Measurements from ENCODE around the gene ARL6IP1. TPM values are rescaled to one million over a fixed set of nuclear protein-coding genes. Genes with fewer than 3 reads are reported as not detected.
A peak's percentile ranks its signal among the peaks of the same experiment; 100 is the strongest.

ARL6IP1 gene
- total and polyA plus RNA-seq, 4 donors, result 99.0 to 260 (median 184) TPM

DNA sequence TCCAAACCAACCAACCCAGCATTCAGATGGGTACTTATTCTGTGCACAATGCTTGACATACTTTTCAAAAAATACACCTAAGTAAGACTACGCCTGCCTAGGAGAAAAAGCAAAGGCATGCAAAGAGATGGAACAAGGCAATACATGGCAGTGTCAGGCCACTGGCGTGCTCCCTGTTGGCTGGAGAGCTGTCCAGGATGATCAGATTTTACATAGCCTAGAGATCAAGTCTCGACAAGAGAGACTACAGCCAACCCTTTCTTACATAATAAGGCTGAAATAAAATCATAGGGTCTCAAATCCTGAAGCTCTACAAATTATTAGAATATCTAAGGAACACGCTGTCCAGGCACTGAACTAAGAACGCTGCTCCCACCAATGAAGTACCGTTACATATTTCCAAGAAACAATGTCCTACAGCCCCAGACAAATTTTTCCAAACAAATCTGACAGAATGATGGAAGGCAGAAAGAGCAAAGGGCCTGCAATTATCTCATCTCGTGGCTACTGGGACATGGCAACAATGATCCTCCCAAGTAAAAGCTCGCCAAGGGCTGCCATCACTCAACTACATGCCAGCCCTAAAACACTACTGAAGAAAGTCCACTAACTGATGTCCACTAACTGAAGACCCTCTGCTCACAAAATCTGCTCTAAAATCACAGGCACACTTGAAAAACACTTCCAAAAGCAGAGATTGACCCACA, 16.3 kb downstream of the ARL6IP1 start:
- WGBS, result 83% methylated on average over 8 of the region's 8 CpGs
- H3K9ac ChIP-seq (ENCODE audit: low read depth in 1 of 2, low read length in 2 of 2), result no peak overlapping the region
- no peak overlapping the region for H3K4me3 ChIP-seq (ENCODE audit: low read depth in 1 of 3, low read length in 3 of 3)
- no peaks in the 10 kb centered on the region for H3K27me3 ChIP-seq (ENCODE audit: control insufficient read depth in 4 of 4, insufficient read depth in 4 of 4, low read length in 3 of 4)
- DNase-seq (ENCODE audit: low spot score), result no peak
- TF ChIP-seq FOXA1 (IDR thresholded peaks at IDR 0.05) (no peak), NR2F2 (IDR thresholded peaks at IDR 0.05) (peak; percentile 41)
- H3K4me1 ChIP-seq (ENCODE audit: control insufficient read depth in 4 of 4, insufficient read depth in 4 of 4, low read length in 3 of 4), result peaks cover 2 to 26% (median 21%) of the 10 kb centered on the region in 4 donors
- peaks cover 20 to 53% (median 37%) of the 10 kb centered on the region in 4 donors for H3K36me3 ChIP-seq (ENCODE audit: control insufficient read depth in 4 of 4, insufficient read depth in 3 of 4, low read depth in 1 of 4, low read length in 3 of 4)
- no peaks in the 10 kb centered on the region for H3K9me3 ChIP-seq (ENCODE audit: control insufficient read depth in 4 of 4, low read length in 3 of 4)
- no peak overlapping the region for H3K27ac ChIP-seq (ENCODE audit: low read depth in 1 of 2, low read length in 2 of 2)

DNA sequence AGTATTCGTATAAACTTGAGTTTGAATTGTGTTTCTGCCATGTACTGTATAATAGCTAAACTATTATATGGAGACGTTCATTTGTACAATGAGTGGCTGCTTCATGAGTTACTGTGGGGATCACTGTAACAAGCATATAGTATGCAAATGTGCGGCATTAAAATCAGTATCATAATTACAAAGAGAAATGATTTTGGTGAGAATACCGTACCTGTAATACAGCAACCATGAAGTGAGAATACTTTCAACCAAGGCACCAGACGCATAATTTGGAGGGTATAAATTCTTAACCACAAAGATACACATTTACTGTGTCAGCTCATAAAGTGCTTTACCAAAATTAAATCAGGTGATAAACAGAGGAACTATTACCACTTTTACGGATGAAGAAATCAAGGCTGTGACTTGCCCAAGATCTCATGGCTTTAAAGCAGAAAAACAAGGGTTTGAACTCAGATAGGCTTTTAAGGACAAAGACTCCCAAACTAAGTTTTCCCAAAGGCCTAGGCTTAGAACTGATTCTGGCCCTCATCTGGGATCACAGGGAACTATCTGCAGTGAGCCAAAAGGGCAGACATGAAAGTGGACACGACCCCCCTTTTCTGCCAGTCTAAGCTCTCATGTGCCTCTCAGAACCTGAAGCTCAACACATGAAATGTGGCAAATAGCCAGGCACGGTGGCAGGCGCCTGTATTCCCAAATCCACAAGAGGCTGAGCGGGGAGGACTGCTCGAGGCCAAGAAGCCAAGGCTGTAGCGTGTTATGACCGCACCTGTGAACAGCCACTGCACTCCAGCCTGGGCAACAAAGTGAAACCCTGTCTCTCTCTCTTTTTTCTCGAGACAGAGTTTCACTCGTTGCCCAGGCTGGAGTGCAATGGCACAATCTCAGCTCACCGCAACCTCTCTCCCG, 17.7 kb downstream of the ARL6IP1 start:
- Histone ChIP-seq H3K27me3 (ENCODE audit: control insufficient read depth in 4 of 4, insufficient read depth in 4 of 4, low read length in 3 of 4) (no peaks in the 10 kb centered on the region), H3K4me1 (ENCODE audit: control insufficient read depth in 4 of 4, insufficient read depth in 4 of 4, low read length in 3 of 4) (peaks cover 2 to 18% (median 16%) of the 10 kb centered on the region in 4 donors), H3K9ac (ENCODE audit: low read depth in 1 of 2, low read length in 2 of 2) (no peak overlapping the region), H3K36me3 (ENCODE audit: control insufficient read depth in 4 of 4, insufficient read depth in 3 of 4, low read depth in 1 of 4, low read length in 3 of 4) (peaks cover 20 to 53% (median 36%) of the 10 kb centered on the region in 4 donors), H3K27ac (ENCODE audit: low read depth in 1 of 2, low read length in 2 of 2) (no peak overlapping the region), H3K4me3 (ENCODE audit: low read depth in 1 of 3, low read length in 3 of 3) (no peak overlapping the region), H3K9me3 (ENCODE audit: control insufficient read depth in 4 of 4, low read length in 3 of 4) (no peaks in the 10 kb centered on the region)
- DNase-seq (ENCODE audit: low spot score), result no peak
- 92% methylated on average over 17 of the region's 17 CpGs for WGBS
- no peak for TF ChIP-seq YY1 (IDR thresholded peaks at IDR 0.05)
- TF ChIP-seq, protein P1, sequence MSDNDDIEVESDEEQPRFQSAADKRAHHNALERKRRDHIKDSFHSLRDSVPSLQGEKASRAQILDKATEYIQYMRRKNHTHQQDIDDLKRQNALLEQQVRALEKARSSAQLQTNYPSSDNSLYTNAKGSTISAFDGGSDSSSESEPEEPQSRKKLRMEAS (IDR thresholded peaks at IDR 0.05), result no peak
- no peak for TF ChIP-seq FOXA2 (IDR thresholded peaks at IDR 0.05)
- TF ChIP-seq NR2F2 (IDR thresholded peaks at IDR 0.05), result no peak
- no peak for TF ChIP-seq EGR1 (IDR thresholded peaks at IDR 0.05; ENCODE audit: low read depth in 2 of 2)
- no peak for TF ChIP-seq GABPA (IDR thresholded peaks at IDR 0.05 in 1 of 2, conservative IDR thresholded peaks at IDR 0.05 in 1 of 2)

DNA sequence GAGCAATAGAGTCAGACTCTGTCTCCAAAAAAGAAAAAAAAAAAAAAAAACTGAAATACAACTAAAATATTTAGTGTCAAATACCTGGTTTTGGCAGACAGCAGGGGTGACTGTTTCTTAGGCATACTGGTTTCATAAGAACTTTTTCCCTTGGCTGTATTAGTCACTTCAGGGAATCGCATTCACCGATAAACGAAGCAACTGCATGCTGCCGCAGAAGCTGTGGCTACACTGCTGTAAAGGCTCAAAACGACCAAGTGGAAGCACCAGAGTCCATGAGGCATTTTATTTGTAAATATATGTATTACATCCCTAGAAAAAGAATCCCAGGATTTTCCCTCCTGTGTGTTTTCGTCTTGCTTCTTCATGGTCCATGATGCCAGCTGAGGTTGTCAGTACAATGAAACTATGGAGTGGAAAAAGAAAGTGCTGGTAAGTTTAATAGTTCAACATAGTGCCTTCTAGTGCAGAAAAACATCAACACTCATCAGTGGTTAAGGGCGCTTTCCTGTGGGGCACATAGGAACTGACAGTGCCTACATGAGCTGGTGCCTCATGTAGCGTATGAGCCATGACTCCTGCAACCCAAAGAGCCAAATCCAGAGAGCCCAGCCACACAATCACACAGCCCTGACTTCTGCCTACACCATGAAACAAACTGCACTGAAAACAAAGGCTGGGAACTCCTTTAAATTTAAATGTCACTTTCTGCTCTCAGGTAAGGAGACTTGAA, 18.5 kb downstream of the ARL6IP1 start:
- Histone ChIP-seq H3K9ac (ENCODE audit: low read depth in 1 of 2, low read length in 2 of 2) (no peak overlapping the region), H3K4me1 (ENCODE audit: control insufficient read depth in 4 of 4, insufficient read depth in 4 of 4, low read length in 3 of 4) (peaks cover 0 to 14% (median 8%) of the 10 kb centered on the region in 4 donors), H3K27me3 (ENCODE audit: control insufficient read depth in 4 of 4, insufficient read depth in 4 of 4, low read length in 3 of 4) (no peaks in the 10 kb centered on the region), H3K27ac (ENCODE audit: low read depth in 1 of 2, low read length in 2 of 2) (no peak overlapping the region), H3K9me3 (ENCODE audit: control insufficient read depth in 4 of 4, low read length in 3 of 4) (no peaks in the 10 kb centered on the region), H3K36me3 (ENCODE audit: control insufficient read depth in 4 of 4, insufficient read depth in 3 of 4, low read depth in 1 of 4, low read length in 3 of 4) (peaks cover 19 to 48% (median 32%) of the 10 kb centered on the region in 4 donors), H3K4me3 (ENCODE audit: low read depth in 1 of 3, low read length in 3 of 3) (no peak overlapping the region)
- DNase-seq (ENCODE audit: low spot score), result no peak
- 93% methylated on average over 8 of the region's 8 CpGs for WGBS
- no peak for TF ChIP-seq HNF4A (conservative IDR thresholded peaks at IDR 0.05)
- TF ChIP-seq, protein P1 (IDR thresholded peaks at IDR 0.05), result no peak
- no peak for TF ChIP-seq FOXA1 (IDR thresholded peaks at IDR 0.05)
- no peak for TF ChIP-seq EGR1 (IDR thresholded peaks at IDR 0.05; ENCODE audit: low read depth in 2 of 2)
- TF ChIP-seq, protein P2, sequence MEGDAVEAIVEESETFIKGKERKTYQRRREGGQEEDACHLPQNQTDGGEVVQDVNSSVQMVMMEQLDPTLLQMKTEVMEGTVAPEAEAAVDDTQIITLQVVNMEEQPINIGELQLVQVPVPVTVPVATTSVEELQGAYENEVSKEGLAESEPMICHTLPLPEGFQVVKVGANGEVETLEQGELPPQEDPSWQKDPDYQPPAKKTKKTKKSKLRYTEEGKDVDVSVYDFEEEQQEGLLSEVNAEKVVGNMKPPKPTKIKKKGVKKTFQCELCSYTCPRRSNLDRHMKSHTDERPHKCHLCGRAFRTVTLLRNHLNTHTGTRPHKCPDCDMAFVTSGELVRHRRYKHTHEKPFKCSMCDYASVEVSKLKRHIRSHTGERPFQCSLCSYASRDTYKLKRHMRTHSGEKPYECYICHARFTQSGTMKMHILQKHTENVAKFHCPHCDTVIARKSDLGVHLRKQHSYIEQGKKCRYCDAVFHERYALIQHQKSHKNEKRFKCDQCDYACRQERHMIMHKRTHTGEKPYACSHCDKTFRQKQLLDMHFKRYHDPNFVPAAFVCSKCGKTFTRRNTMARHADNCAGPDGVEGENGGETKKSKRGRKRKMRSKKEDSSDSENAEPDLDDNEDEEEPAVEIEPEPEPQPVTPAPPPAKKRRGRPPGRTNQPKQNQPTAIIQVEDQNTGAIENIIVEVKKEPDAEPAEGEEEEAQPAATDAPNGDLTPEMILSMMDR (IDR thresholded peaks at IDR 0.05; ENCODE audit: low read depth, low read length, missing input control), result no peak
- TF ChIP-seq YY1 (IDR thresholded peaks at IDR 0.05), result no peak
- TF ChIP-seq, protein P3, sequence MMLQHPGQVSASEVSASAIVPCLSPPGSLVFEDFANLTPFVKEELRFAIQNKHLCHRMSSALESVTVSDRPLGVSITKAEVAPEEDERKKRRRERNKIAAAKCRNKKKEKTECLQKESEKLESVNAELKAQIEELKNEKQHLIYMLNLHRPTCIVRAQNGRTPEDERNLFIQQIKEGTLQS (IDR thresholded peaks at IDR 0.05), result no peak
- no peak for TF ChIP-seq RAD21 (IDR thresholded peaks at IDR 0.05)
- no peak for TF ChIP-seq FOXA2 (IDR thresholded peaks at IDR 0.05)
- no peak for TF ChIP-seq HNF4G (IDR thresholded peaks at IDR 0.05)
- no peak for TF ChIP-seq JUND (IDR thresholded peaks at IDR 0.05)
- TF ChIP-seq TAF1 (conservative IDR thresholded peaks at IDR 0.05), result no peak
- TF ChIP-seq NR2F2 (IDR thresholded peaks at IDR 0.05), result no peak
- TF ChIP-seq, protein P4, sequence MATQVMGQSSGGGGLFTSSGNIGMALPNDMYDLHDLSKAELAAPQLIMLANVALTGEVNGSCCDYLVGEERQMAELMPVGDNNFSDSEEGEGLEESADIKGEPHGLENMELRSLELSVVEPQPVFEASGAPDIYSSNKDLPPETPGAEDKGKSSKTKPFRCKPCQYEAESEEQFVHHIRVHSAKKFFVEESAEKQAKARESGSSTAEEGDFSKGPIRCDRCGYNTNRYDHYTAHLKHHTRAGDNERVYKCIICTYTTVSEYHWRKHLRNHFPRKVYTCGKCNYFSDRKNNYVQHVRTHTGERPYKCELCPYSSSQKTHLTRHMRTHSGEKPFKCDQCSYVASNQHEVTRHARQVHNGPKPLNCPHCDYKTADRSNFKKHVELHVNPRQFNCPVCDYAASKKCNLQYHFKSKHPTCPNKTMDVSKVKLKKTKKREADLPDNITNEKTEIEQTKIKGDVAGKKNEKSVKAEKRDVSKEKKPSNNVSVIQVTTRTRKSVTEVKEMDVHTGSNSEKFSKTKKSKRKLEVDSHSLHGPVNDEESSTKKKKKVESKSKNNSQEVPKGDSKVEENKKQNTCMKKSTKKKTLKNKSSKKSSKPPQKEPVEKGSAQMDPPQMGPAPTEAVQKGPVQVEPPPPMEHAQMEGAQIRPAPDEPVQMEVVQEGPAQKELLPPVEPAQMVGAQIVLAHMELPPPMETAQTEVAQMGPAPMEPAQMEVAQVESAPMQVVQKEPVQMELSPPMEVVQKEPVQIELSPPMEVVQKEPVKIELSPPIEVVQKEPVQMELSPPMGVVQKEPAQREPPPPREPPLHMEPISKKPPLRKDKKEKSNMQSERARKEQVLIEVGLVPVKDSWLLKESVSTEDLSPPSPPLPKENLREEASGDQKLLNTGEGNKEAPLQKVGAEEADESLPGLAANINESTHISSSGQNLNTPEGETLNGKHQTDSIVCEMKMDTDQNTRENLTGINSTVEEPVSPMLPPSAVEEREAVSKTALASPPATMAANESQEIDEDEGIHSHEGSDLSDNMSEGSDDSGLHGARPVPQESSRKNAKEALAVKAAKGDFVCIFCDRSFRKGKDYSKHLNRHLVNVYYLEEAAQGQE (IDR thresholded peaks at IDR 0.05), result no peak
- no peak for TF ChIP-seq GABPA (IDR thresholded peaks at IDR 0.05 in 1 of 2, conservative IDR thresholded peaks at IDR 0.05 in 1 of 2)

All from liver (tissue), 9 donors.